KBM-7 (cell line): ENCODE measurements around the gene RNLS.
A peak's percentile ranks its signal among the peaks of the same experiment; 100 is the strongest.
"Not testable (repeated sequence)": the region's sequence is repeated elsewhere in the genome, so short reads cannot be mapped to it uniquely, and the experiment has no call there.

Source experiments
- DNase-seq: peaks from one replicate; pipeline ENCODE4 v3.0.0-alpha.2; 2015
- in situ Hi-C: fragments of 300-500 bp; cut with MboI; formaldehyde crosslinking; loops from 2 replicates; pipeline ENCODE4 v1.14.3; 2020; ENCODE audit warnings: low sequenced_read_pairs, low pct_unique_long_range_greater_than_20kb, mixed read lengths

RNLS gene

DNA sequence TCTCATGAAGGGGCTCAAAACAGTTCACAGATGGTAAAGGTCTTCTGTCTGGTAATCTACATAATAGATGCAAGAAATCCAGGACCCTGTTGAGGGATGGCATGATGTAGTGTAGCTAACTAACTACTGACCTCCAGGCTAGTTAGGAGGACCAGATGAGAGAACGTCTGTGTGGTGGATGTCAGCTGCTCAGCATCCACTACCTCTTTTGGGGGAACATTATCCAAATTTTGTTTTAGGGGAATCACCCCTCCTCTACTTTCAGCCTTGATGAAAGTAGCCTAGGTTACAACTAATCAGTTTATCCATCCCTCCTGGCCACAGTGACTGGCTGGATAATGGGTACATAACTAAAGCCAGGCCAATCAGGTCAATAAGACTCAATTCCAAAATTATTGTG, 246.0 kb downstream of the RNLS start:
- no peak for DNase-seq
- in situ Hi-C loops = no loop called here

DNA sequence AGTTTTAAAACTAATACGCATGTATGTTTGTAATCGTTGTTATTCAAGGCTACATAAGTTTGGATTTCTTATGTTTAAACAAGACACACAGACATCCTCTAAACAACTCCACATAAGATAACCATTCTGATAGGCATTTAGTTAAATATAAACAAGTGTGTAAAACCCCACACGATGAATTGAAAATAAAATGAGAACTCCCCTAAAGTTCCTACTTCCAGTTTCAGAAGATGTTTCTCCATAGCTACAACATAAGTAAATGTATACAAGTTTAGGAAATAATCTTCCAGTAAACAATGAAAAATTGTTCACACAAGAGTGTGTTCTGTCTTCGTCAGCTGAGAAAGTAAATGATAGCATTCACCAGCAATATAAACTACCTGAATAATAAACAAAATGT, 246.8 kb downstream of the RNLS start:
- in situ Hi-C loops = no loop called here
- DNase-seq = no peak

DNA sequence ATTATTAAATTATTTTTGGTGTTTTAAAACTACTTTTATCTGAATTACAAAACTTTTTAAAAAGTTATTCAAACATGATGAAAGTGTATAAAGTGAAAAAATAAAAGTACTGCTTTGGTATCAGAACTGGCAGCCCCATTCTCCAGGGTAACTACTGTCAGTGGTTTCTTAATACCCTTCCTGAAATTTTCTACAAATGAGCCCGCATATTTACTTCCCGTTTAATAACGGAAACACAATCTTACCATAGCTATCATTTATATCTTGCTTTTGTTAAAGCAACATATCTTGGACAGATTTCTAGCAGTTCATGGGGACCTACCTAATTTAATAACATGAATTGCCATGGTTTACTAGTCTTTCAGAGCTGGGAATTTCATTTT, 249.9 kb downstream of the RNLS start:
- no peak for DNase-seq

DNA sequence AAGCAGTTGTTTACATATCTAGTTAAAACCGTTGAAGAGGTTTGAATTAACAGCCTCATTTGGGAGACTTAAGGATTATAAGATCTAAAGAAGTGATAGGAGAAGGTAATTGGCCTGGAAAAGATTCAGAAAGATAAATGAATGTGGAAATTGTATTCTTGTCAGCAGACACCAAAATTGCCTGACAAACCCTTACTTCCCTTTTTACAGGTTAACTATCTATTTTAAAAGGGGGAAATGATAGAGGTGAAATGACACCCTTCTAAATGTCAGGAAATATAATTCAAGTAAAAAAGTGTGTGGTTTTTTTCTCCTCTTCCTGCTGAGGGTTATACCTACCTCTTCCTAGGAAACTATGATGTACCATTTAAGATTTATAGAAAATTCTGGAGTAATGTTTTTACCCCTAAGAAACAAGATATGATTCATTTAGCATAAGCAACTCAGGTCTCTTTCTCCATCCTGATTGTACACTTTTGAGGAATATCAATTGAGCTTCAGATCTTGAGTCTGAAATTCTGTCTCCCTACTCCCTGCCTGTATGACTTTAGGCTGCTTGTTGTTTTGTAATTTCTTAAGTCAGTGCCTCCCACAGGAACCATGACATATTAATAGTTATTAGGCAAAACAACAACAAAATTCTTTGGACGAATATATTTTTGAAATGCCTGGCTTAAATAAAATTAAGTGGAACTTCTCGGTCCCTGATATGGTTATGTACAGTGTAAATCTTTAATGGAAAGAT, 250.4 kb downstream of the RNLS start:
- peak; percentile 73 for DNase-seq
- in situ Hi-C loops = no loop called here

More for the DNA sequence above, 249.9 kb downstream of the RNLS start:
- in situ Hi-C loops = no loop called here

DNA sequence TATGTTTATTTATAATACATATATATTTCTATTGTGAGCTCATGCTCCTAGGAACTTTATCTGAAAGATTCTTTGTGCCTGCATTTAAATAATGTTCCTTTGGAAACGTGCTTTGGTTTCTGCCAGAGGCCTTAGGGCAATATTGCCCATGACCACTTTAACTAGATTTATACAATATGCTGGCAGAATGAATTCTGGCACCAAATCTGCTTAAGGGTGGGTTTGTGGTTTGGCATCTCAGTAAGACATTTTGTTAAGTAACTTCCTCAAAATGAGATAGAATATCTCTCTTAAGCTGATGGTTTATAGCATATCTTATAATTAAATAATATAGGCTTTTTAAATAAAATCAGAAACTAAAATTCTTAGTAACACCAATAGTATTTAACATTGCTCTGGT, 252.9 kb downstream of the RNLS start:
- in situ Hi-C loops = no loop called here
- peak; percentile 72 for DNase-seq

DNA sequence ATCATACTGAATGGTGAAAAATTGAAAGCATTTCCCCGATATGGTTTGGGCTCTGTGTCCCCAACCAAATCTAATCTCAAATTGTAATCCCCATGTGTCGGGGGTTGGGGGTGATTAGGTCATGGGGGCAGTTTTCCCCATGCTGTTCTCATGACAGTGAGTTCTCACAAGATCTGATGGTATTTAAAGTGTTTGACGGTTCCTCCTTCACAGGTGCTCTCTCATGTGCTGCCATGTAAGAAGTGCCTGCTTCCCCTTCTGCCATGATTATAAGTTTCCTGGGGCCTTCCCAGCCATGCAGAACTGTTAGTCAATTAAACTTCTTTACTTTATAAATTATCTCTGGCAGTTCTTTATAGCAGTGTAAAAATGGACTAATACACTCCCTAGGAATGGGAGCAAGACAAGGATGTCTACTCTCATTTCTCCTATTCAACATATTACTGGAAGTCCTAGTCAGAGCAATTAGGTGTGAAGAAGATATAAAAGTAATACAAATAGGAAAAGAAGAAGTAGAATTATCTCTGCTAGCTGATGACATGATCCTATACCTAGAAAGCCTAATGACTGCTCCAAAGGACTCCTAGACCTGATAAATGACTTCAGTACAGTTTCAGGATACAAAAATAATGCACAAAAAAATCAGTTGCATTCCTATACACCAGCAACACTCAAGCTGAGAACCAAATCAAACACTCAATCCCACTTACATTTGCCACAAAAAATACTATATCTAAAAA, 260.6 kb downstream of the RNLS start:
- no peak for DNase-seq
- in situ Hi-C loops = no loop called here

DNA sequence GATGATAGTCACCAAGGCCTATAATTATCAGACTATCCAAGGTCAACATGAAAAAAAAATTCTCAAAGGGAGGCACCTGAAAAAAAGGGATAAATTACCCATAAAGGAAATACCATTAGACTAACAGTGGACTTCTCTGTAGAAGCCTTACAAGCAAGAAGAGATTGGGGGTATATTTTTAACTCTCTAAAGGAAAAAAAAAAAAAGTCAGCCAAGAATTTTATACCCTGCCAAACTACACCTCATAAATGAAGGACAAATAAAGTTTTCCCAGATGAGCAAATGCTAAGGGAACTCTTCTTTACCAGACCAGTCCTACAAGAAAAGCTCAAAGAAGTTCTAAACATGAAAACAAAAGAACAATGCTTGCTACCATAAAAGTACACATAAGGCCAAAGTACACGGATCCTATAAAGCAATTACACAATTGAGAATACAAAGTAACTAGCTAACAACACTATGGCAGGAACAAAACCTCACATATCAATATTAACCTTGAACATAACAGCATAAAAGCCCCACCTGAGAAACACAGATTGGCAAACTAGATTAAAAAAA, 263.1 kb downstream of the RNLS start:
- DNase-seq = no peak
- in situ Hi-C loops = no loop called here

DNA sequence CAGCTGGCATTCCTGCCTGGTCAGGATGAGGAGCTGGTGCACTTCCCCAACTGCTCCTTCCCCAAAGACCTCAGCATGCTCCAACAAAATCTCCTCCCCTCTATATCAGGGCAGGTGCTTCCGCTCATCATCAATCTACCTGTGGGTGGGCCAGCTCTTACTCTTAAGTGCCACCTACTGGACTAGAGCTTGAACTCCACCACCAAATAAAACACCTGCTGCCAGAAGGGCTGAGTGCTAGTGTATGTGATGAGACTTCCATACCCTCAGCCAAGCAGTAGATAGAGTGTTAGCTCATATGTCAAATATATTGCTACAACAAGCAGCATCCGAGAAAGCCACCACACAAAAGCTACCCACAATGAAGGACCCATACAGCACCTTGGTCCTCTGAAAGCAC, 264.3 kb downstream of the RNLS start:
- in situ Hi-C loops = no loop called here
- DNase-seq = peak; percentile 40

DNA sequence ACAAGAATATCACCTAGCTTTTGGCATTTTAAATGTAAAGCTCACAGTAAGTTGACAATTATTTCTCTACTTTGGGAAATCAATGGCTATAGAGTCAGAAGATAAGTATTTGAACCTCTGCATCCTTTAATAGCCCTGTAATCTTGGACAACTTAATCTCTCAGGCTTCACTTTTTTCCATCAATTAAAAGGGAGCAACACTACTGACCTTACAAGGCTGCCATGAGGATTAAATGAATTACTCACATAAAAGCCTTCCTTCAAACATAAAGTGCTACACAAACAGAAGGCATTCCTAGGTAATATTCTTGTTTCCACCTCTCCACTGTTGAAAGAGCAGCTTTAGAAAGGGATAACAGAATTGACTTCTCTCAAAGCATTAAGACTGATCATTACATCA, 266.0 kb downstream of the RNLS start:
- in situ Hi-C loops = no loop called here
- no peak for DNase-seq

DNA sequence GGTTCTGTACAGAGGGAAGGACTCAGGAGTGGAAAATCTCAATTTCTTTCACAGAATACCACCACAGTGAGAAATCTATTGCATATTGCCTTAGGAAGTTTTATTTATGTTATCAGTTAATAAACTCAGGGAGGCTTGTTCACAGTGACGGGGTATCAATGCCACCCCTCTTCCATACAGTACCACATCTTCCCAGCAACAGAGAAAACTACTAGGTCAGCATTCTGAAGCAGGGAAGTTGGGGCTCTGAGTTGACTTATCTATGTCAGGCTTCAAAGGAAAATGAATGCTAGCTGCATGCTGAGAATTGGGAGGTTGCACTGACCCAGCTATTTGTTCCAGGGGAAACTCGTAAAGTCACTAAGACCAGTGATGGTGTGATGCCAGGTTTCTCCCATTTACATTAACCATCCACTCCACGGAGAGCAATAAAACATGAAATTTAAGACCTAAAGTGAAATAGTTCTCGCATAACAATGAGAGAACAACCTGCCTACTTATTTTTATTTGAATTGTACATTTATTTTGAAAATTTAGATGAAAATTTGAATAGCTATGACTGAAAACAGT, 266.7 kb downstream of the RNLS start:
- no peak for DNase-seq
- in situ Hi-C loops = no loop called here

DNA sequence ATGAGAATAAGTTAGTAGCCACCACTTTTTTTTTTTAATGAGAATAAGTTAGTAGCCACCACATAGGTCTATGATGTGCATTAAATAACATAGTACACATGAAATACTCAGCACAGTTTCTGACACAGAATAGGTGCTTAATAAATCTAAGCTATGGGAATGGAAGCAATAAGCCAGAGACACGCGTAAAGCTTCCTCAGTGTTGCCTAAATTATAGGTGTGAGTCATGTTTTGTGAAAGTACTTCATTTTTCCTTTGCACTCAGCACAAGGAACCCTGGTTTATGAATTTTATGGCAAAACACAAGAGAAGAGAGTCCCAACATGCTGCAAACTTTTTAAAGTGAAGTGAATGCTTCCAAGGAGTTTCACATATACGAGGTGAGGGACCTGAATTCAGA, 267.4 kb downstream of the RNLS start:
- in situ Hi-C loops = no loop called here
- no peak for DNase-seq

DNA sequence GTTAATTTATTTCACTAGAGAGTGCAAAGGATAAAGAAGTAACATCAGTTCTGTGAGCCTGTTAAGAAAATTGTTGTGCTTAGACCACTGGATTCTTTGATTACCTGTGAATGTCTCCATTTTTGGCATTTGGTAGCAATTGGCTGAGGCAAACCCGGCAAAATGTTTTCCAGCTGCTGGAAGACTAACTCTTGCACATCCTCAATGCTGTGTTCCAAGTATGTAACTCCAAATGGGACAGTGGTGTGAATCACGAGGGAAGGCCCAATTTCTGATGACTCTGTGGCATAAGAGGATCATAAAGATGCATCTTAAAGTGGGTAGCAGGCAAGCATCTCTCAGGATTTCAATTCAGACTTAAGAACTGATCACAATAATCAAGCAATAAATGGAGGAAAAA, 268.8 kb downstream of the RNLS start:
- no peak for DNase-seq

DNA sequence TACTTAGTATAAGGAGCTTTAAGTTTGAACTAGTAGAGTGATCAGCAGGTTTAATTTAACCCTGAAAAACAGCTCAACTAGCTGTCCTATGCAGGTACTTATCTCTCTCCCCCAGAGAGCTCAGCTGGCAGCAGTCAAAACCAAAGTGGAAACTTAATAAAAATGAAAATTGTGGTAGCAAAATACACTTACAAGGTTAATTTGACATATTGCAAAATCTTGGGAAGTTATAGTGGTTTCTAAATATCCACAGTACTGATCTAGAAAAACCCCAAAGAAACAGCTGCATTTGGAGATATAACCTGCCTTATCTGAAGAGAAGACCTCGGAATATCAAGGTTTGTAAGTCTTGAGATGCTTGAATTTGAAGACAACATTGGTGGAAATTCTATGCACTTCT, 269.2 kb downstream of the RNLS start:
- in situ Hi-C loops = no loop called here

More for the DNA sequence above, 268.8 kb downstream of the RNLS start:
- in situ Hi-C loops = no loop called here

DNA sequence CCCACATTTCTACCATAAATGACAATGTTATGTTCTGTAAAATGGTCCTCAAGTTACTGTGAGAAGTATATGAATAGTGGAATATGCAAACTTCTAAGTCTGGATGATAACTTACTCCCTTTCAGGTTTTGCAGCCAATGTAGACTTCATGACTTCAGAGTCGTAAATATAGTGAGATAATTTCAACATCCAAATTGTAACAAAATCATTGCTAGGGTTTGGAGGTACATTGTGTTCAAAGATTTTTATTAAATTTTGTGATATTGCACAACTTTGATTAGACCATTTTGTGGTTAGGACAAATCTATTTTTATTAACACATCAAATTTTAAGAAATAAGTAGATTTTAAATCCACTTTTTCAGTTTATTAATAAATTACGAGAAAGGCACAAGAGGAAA, 270.3 kb downstream of the RNLS start:
- in situ Hi-C loops = no loop called here
- no peak for DNase-seq

More for the DNA sequence above, 269.2 kb downstream of the RNLS start:
- no peak for DNase-seq

DNA sequence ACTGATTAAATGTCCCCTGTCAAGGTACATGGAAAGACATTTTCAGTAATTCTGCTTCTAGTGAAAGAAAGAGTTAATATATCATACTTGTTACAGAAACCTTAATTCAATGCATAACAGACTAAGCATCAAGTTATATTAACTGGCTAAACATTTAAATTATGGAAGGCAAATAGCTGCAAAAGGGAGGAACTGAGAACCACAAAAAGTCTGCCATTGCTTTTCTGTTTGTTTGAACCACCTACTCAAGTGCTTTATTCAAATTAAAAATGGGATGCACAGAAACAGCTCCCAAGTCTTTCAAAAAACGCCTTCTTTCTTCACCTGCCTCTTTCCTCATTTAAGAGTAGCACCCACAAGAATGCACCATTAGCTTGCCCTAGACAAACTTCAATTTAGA, 271.9 kb downstream of the RNLS start:
- in situ Hi-C loops = no loop called here

DNA sequence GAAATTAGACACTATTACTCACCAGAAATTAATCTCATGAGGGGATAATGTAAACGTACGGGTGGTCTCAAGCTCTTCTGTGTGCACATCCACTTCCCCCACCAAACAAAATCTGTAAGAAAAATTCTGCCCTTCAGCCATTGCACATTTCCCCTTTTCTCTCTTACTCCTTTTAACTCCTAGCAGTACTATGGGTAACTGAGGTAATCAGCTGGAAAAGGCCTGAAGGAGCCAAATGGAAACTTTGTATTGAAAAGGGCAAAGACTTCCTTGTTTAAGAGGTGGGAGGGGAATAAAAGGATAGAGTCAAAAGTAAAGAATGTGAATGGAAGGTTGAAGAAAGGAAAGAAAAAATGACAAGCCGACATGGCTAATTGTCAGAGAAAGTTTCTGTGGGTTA, 273.8 kb downstream of the RNLS start:
- in situ Hi-C loops = no loop called here

More for the DNA sequence above, 271.9 kb downstream of the RNLS start:
- DNase-seq = no peak

DNA sequence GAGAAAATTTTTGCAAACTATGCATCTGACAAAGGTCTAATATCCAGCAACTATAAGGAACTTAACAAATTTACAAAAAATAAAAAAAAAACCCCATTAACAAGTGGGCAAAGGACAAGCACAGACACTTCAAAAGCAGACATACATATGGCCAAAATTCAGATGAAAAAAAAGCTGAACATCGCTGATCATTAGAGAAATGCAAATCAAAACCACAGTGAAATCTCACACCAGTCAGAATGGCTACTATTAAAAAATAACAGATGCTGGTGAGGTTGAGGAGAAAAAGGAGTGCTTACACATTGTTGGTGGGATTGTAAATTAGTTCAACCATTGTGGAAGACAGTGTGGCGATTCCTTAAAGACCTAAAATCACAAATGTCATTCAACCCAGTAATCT, 274.8 kb downstream of the RNLS start:
- in situ Hi-C loops, DNase-seq: not testable (repeated sequence)

More for the DNA sequence above, 273.8 kb downstream of the RNLS start:
- no peak for DNase-seq

DNA sequence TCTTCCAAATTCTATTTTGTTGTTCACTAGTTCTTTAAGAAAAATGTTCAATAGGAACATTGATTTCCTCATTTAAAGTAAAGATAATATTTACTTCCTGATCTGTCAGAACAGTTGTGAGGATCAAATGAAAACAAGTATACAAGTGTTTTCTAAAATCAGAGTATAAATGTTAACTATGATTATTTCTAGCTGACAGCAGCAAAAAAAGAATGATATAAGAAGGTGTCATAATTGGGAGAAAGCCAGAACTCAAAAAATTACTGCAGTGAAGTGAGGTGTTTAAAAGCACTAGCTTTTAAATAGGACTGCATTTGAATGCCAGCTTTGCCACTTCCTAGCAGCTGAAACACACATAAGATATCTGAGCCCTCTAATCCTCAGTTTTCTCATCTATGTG, 283.3 kb downstream of the RNLS start:
- in situ Hi-C loops = no loop called here
- DNase-seq = no peak

DNA sequence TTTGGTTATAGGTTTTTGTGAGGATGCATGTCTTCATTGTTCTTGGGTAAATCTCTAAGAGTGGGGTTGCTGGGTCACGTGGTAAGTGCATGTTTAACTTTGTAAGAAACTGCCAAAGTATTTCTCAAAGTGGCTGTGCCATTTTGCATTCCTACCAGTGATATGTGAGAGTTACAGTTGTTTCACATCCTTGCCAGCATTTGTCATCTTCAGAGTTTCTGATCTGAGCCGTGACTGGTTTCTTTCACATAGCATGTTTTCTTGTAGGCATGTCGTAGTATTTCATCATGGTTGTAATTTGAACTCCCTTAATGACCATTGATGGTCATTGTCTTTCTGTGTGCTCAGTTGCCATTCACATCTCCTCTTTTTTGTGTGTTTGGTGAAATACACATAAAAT, 286.0 kb downstream of the RNLS start:
- in situ Hi-C loops = no loop called here
- no peak for DNase-seq

DNA sequence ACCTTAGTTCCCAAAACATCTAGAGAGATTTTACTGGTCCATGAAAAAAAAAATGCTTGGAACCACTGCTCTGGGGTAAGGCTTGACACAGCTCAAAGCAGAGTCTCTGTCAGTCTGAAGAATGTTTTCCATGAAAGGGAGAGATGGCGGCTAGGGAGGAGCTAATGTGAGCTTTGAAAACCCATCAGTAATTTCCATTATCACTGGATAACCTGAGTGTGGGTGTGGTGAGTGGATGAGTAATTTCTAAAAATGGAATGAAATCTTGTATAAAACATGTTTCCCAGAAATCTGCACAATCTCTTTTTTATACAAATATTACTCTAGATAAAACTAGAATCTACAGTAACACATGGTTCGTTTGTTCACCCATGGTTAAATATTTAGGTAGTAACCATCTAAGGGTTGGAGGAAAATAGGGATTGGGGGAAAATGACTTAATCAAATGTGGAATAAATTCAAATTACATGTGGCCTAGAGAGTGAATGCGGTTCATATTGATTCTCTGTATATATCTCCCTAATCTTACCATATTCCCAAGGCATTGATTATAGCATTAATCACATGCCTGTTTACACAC, 289.4 kb downstream of the RNLS start:
- no peak for DNase-seq
- in situ Hi-C loops = no loop called here
